GM20000 (cell line): Measurements from ENCODE around the gene CTNND2.

Source experiments
- DNase-seq: peaks from one replicate; pipeline ENCODE4 v3.0.0; 2012; ENCODE audit warnings: low spot score
- CTCF ChIP-seq: IDR thresholded peaks from 2 replicates; pipeline ENCODE4 v1.5.1; 2012; ENCODE audit warnings: mild to moderate bottlenecking, control low read depth; ENCODE audit errors: extremely low read depth, missing control alignments

Gene CTNND2

GRCh38 chr5:11172484-11172883 is 731.8 kb downstream of the CTNND2 start:
- TF ChIP-seq CTCF, result no peak
- DNase-seq, result no peak

- TF ChIP-seq CTCF, result no peak
- DNase-seq, result no peak
These were observed 733.0 kb downstream of the CTNND2 start for GRCh38 chr5:11171236-11171635.

GRCh38 chr5:11166923-11167322 is 737.3 kb downstream of the CTNND2 start:
- no peak for DNase-seq
- TF ChIP-seq CTCF, result no peak

DNA sequence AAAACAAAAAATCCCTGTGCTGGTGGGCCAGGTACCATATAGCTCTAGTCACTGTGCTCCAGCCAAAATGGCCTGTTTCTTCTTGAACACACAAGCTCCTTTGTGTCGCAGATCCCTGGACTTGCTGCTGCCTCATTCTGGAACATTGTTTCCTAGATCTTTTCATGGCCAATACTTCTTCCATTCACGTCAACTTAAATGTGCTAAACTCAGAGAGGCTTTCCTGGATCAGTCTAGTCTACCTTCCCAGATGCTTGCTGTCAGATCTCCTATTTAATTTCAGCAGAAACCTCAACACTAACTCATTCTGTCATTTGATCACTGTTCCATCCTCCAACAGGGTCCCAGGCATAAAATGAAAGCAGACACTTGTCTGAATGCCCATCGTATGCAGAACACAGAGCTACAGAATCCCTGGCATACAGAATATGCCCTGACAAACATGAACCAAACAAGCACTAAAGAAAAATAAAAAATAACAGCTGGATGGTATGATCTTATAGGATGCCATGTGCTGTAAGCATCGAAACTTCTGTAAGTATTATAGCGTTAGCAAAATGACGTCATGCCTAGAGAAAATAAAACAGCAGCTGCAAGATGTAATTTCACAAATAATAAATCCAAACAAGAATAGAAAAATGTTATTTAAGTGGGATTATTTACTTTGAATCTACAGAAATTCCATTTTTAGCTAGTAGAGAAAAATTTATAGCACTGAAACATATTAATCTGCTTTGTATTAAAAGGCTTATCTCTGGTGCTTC is 739.5 kb downstream of the CTNND2 start:
- TF ChIP-seq CTCF, result no peak
- DNase-seq, result no peak

DNA sequence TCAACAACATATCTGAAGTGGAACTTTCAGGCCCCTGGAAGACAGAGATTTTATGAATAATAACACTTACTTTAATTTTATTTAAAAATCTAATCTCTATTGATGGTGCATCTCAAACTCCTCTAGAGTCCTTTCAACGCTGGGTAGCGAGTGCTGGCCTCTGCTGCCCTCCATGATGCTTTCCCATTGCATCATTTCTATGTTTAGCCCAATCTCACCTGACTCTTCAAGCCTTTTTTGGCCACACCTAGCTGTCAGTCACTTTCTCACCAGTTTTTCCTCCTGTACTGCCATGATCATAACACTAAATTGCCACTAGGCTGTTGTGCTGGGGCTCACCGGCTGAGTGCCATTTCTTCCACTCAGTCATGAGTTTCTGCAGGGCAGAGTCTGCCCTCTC is 747.1 kb downstream of the CTNND2 start:
- no peak for TF ChIP-seq CTCF
- DNase-seq, result no peak

DNA sequence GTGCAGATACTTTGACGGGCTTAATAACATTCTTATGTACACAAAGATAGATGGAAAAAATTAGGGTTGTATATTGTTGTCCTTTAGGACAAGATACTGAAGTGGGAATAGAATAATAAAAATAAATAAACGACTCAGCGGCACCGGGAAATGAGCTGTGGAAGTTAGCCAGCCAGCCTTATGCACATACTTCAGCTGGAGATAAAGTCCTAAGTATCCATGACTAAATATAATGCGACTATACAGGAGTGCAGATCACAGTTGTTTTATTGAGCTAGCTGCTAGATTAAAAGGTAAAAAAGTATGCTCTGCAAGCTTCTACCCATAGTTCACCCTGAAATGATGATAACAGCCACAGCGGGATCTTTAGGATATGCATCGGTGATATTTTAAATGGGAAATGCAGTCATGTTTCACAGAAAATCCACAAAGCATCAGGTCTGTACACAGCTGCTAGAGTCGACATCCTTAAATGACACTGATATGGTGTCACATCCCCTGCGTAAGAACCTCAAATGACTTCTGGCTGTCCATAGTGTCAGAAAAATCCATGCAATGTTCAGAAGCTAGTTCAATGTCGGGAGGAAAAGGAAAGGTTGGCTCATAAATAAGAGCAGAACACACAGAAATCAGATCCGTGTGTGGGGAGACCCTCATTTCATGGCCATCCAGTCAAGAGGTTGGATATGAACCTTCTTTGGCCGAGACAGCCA is 750.4 kb downstream of the CTNND2 start:
- no peak for DNase-seq
- no peak for TF ChIP-seq CTCF

GRCh38 chr5:11152368-11152767 is 751.9 kb downstream of the CTNND2 start:
- no peak for TF ChIP-seq CTCF
- no peak for DNase-seq
